HG03025 (cell line): ENCODE measurements around the gene EMC7.

ENCODE experiments used
- ATAC-seq: cut with Tn5 transposase; IDR thresholded peaks from one replicate; pipeline ENCODE4 v1.9.1; 2021; ENCODE audit warnings: mild to moderate bottlenecking, moderate library complexity; ENCODE audit not compliant: unreplicated experiment, low FRiP score

Gene EMC7

DNA sequence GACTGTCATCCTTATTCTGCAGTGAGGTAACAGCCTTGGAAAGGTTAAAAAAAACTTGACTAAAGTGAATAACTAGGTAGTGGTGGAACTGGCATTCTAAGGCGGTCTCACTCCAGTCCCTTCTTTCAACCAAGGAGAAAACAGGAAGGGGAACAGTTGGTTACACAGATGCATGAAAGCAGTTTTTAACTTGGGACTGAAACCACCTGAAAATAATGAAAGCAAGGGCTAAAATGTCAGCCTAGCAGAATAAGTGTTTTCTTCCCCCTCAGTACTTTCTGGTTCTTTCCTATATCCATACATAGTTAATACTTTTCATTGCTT is 61.9 kb downstream of the EMC7 start:
- ATAC-seq, result peak; percentile 26

DNA sequence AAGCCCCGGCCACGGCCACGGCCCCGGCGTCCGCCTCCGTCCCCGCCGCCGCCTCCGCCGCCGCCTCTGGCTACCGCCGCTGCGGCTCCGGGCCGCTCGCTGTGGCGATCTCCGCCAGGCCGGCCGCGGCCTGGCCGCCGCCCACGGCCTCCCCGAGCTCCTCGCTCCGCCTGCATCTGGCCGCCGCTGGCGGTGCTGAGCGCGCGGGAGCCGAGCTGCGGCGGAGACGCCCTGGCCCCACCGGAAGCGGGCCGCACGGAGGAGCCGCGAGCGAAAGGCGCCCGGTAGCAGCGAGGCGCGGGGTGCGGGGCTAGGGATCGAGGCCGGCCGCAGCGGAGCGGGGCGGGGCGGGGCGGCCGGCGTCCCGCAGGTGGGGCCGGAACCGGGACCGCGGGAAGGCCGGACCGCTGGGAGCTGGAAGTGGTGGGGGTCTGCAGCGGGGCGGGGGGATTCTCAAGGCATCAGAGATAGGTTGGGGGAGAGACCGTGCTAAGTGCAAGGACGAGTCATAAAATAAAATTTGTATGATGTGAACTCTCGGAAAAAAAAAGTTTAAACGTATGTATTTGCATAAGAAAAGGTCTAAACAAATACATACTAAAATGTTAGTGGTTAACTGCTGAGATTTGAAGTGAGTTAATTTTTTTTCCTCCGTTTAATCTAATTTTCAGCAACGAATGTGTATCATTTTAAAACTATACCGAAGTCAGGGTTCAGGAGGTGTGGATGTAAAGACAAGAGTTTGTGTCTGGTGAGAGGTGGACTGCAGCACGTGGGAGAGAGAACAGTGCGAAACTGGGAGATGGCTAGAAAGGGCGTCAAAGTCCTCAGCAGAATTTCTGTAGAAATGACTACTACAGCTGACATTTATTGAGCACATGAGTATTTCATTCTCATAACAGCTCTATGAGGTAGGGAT is 62.5 kb downstream of the EMC7 start, which contains the start of gene AVEN:
Gene AVEN, minus strand, starts transcription at position 334 of the 919 bp plus-strand sequence. Its CDS starts 158 bp downstream, at position 176.
- peak; percentile 43 for ATAC-seq

- ATAC-seq, result peak; percentile 63
Observed at GRCh38 chr15:34038023-34038870, 63.4 kb downstream of the EMC7 start.
